IPS DF 4.7 (cell line): ENCODE data around the gene TDRD5.
"Not testable (repeated sequence)": the region's sequence is repeated elsewhere in the genome, so short reads cannot be mapped to it uniquely, and the experiment has no call there.

ENCODE experiments used
- DNase-seq: peaks from one replicate; pipeline ENCODE4 v3.0.0-alpha.2; 2013; ENCODE audit warnings: low spot score; ENCODE audit errors: extremely low read depth

Gene TDRD5

GRCh38 chr1:179599623-179600249 lies 8.1 kb downstream of the TDRD5 start:
- DNase-seq = no peak

DNA sequence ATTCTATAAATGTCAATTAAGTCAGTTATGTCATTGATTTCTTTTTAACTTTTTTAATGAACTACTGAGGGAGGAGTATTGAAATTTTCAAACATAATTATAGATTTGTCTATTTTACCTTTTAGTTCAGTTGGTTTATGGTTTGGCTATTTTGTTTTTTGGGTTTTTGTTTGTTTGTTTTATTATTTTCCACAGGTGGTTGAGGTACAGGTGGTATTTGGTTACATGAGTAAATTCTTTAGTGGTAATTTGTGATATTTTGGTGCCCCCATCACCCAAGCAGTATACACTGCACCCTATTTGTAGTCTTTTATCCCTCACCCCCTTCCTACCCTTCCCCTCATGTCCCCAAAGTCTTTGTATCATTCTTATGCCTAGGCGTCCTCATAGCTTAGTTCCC lies 9.5 kb downstream of the TDRD5 start:
- no peak for DNase-seq

DNA sequence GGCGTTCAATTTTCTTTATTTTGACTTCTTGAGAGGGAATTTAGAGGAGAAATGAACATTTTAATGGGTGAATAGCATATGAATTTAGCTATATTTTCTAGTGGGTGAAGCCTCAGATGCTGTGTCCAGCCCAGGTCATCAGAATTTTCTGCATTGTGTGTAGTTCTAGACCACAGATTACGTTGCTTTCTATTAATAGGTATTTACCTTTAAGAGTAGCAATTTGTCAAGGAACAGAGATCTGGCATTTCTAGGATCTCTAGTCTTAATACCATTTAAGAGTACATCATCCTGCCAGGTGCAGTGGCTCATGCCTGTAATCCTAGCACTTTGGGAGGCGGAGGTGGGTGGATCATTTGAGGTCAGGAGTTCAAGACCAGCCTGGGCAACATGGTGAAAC lies 20.7 kb downstream of the TDRD5 start:
- no peak for DNase-seq

DNA sequence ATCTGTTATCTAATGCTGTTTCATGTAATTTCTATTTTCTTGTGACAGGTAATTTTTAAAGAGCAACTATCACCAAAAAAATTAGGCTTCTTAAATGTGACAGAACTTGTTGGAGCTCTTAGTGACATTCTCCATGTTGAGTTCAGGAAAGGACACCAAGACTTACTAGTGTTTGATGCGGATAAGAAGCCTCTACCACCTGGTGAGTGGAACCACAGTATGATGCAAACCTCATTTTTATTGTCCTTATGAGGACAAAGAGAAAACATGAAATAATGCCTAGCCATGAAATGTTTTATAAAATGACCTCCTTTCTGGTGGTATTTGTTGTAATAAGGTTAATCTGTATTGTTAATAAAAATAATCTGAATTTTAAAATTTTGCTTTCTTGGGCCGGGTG lies 39.1 kb downstream of the TDRD5 start:
- no peak for DNase-seq

- DNase-seq = no peak
Observed at GRCh38 chr1:179632868-179633267, 41.2 kb downstream of the TDRD5 start.

DNA sequence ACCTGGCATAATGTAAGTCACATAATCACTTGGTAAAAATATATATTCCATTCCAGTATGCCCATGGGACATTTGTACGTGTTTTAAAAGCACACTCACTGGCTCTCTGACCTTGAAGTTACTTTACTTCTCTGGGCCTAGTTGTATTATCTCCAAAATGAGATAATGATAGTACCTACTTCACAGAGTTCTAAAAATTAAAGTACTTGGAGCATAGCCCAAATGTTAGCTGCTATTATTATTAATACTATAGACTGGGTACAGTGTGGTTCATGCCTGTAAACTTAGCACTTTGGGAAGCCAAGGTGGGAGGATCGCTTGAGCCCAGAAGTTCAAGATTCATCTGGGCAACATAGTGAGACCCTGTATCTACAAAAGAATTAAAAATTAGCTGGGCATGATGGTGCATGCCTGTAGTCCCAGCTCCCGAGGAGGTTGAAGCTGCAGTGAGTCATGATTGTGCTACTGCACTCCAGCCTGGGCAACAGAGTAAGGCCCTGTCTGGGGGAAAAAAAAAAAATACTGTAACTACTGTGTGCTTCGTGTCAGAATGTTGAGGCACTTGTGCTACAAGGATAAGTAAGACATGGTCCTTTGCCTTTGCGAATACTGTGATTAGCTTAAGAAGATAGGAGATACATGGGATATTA lies 45.7 kb downstream of the TDRD5 start:
- no peak for DNase-seq

DNA sequence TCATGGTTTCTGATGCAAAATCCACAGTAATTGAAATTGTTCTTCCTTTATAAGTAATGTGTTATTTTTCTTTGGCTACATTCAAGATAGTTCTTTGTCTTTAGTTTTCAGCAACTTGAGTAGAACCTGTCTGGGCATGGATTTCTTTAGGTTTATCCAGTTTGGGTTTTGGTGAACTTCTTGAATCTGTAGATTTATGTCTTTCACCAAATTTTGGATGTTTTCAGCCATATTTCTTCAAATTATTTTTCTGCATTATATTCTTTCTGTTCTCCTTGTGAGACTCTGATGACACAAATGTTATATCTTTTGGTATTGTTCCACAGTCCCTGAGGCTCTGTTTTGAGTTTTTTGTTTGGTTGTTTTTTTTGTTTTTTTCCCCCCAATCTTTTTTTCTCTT lies 69.4 kb downstream of the TDRD5 start:
- no peak for DNase-seq

DNA sequence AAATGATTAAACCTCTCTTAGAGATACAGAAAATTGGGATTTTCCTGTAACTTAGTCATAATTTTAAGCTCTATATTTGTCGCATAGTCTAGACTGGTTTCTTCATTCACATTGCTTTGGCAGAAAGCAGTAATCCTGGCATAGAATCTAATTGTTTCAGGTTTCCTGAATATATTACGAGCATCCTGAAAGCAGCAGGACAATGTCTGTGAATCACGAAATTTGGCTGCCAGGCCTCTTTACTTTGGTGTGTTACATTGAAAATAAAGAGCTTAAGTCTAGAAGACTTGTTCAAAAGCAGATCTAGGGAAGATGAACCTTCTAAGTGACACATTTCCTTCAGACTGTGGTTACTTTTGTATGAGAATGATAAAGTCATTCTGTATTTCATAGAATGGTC lies 72.2 kb downstream of the TDRD5 start:
- no peak for DNase-seq

DNA sequence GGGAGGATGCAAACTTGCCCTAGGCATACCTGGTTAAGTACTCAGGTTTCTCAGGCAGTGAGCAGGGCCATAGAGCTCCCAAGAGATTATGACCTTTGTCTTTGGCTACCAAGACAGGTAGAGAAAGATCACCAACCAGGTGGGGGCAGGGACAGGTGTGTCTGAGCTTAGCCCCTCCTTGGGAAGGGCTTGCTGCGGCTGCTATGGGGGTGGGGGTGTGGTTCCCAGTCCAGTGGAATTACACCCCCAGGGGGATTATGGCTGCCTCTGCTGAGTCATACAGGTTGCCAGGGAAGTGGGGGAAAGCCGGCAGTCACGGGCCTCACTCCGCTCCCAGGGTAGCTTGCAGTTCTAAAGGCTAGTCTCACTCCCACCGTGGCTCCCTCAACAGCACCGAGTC lies 86.2 kb downstream of the TDRD5 start:
- DNase-seq = no peak

GRCh38 chr1:179694530-179694929 lies 102.9 kb downstream of the TDRD5 start:
- not testable (repeated sequence) for DNase-seq

- DNase-seq = no peak
Observed at GRCh38 chr1:179702946-179703539, 111.4 kb downstream of the TDRD5 start.

DNA sequence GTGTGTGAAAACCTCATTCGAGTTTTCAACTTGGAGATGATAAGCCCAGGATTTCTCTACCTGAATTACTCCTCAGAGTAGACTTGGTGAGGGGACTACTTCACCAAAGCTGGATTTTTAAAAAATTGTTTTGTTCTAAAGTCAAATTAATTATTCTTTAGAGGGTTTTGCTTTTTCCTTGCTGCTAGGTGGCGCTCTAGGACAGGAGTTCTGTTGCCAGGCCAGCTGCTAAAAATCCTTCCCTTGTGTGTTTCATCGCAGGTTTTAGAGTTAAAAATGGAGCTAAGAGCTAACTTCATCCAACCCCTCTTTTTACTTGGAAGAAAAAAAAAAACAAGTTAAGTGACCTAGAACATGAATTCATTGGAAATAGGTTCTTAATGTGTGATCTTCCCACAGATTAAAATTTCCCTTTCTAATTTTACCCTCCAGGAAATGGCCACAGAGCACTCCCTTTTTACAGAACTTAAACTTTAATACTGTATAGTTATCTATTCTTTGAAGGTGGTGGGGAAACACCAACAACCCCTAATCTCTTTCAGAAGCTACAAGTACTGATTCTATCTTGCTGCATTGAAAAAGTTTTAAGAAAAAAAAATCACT lies 114.8 kb downstream of the TDRD5 start:
- peak; percentile 19 for DNase-seq

DNA sequence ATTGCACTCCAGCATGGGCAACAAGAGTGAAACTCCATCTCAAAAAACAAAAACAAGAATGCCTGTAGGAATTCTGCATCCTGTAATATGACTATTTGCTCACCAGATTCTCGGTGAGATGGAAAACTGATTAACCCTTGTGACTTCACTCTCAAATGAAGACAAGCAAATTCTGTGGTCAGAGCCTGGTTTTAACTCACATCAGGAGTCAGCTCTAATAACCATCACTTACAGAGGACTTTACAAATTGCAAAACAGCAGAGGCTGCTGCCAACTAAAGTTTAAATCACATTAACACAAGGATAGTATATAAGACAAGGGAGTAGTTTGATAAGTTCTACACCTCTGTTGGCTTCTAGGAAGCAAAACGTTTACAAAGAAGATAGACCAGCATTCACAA lies 115.8 kb downstream of the TDRD5 start:
- DNase-seq = no peak

DNA sequence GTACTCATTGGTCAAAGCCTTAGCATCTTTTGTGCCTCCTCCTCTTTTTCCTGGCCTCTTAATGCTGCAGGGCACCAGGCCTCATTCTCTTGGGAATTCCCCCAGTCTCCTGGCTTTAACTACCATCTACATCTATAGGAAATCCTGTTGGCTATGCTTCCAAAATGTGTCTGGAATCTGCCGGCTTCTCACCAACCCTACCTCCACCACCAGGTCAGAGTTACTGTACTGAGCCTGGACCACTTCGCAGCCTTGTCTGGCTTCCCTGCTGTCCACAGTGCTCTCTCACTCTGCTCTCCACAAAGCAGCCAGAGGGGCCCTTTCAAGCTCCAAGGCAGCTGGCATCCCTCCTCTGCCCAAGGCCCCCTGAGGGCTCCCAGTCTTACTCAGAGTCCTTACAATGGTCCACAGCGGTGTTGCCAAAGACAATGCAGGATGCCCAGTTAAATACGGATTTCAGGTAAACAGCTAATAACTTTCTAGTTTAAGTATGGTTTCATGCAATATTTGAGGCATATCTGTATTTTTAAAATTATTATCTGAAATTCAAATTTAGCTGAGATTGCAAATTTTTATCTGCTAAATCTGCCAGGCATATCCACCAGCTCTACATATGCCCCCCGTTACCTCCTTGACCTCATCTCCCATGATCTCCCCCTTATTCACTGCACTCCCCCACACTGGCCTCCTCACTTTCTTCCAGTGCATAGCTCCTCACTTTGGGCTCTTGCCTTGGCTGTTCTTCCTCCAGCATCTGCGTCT lies 117.0 kb downstream of the TDRD5 start:
- no peak for DNase-seq

GRCh38 chr1:179709841-179710329 lies 118.3 kb downstream of the TDRD5 start:
- no peak for DNase-seq

- no peak for DNase-seq
Observed at GRCh38 chr1:179714159-179714558, 122.5 kb downstream of the TDRD5 start.

DNA sequence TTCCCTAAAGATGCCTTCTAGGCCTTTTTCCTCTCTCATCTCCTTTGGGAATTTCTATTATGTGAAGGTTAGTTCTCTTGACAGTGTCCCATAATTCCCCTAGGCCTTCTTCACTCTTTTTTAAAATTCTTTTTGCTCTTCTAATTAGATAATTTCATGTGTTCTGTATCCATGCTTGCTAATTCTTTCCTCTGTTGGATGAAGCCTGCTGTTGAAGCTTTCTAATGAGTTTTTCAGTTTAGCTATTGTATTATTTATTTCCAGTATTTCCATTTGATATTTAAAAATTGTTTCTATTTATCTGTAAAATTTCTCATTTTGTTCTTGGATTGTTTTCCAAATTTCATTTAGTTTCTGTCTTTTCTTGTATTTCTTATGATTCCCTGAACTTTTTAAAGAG lies 123.0 kb downstream of the TDRD5 start:
- DNase-seq = no peak

DNA sequence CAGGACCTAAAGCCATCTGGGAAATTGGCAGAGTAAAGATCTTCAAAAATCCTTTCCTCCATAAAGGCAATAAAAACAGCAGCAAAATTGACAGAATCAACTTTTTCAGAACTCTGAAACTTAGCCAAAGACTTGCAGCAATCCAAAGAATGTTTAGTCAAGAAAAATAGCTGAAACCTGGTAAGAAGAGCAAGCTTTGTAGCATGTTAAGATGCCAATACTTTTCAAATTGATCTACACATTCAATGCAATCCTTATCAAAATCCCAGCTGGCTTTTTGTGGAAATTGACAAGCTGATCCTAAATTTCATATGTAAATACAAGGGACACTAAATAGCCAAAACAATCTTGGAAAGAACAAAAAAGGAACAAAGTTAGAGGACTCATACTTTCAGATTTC lies 127.6 kb downstream of the TDRD5 start:
- DNase-seq = no peak

DNA sequence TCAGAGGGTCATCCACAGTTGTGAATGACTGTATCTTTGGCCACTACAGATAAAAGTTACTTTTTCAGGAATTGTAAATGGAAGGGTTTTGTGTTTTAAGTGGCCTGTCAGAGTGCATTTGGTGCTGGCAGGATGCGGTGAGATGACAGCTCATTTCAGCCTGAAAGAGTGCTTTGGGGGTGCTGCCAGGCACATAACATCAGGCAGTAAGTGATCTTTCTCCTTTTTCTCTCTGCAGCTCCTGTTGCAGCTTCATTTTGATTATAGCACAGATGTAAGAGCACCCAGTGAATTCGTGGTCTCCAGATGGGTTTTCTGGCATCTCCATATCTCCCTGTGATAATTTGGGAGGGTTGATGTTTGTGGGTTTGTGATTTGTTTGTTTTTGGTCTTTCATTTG lies 136.6 kb downstream of the TDRD5 start:
- no peak for DNase-seq

- no peak for DNase-seq
Observed at GRCh38 chr1:179729881-179730280, 138.2 kb downstream of the TDRD5 start.

DNA sequence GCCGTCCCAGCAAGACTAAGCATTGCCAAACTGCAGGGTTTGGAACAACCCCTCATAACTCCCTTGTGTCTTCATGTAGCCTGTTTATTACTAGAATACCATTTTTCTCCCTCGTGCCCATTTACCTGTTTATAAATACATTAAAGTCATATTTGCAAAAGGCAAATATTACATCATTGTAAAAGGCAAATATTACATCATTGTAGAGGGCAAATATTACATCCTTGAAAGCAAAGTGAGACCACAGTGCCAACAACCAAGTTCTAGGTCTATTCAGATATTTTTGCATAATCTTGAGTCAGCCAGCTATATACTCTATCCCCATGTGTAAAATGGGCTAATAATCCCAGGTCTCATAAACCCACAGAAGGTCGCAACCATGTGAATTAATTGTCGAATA lies 140.0 kb downstream of the TDRD5 start:
- no peak for DNase-seq
